WI38 (cell line): Measurements from ENCODE around the gene RNF14.
"Not testable (repeated sequence)": the region's sequence is repeated elsewhere in the genome, so short reads cannot be mapped to it uniquely, and the experiment has no call there.

Experiments
- H3K4me3 ChIP-seq: 2 replicates; pipeline ENCODE4 v1.5.1; 2011; ENCODE audit warnings: low read depth, mild to moderate bottlenecking, control low read depth, low read length
- CTCF ChIP-seq: IDR thresholded peaks from 2 replicates; pipeline ENCODE4 v1.5.1; 2012; ENCODE audit warnings: low read depth, mild to moderate bottlenecking, control low read depth, low read length

The RNF14 gene

GRCh38 chr5:142020122-142020659 lies 51.3 kb downstream of the RNF14 start:
- H3K4me3 ChIP-seq, result no peak overlapping the region
- TF ChIP-seq CTCF, result no peak

- TF ChIP-seq CTCF, result no peak
- no peak overlapping the region for H3K4me3 ChIP-seq
Measured at GRCh38 chr5:142023836-142024235, 54.9 kb downstream of the RNF14 start.

- no peak for TF ChIP-seq CTCF
- H3K4me3 ChIP-seq, result peak overlapping the region; percentile 63
Measured at GRCh38 chr5:142024771-142025304, 55.9 kb downstream of the RNF14 start.

- peak overlapping the region; percentile 63 for H3K4me3 ChIP-seq
- TF ChIP-seq CTCF, result no peak
Measured at GRCh38 chr5:142025637-142026036, 56.7 kb downstream of the RNF14 start.

GRCh38 chr5:142032150-142032549 lies 63.2 kb downstream of the RNF14 start:
- no peak overlapping the region for H3K4me3 ChIP-seq
- TF ChIP-seq CTCF, result no peak

- no peak overlapping the region for H3K4me3 ChIP-seq
- TF ChIP-seq CTCF, result no peak
Measured at GRCh38 chr5:142032747-142033631, 64.1 kb downstream of the RNF14 start.

- H3K4me3 ChIP-seq, result not testable (repeated sequence)
Measured at GRCh38 chr5:142033632-142034567, 65.0 kb downstream of the RNF14 start.
